CD14-positive monocyte (primary cell): Measurements from ENCODE around the gene CYTH4. TPM values are rescaled to one million over a fixed set of nuclear protein-coding genes. Genes with fewer than 3 reads are reported as not detected.
"Not testable (repeated sequence)": the region's sequence is repeated elsewhere in the genome, so short reads cannot be mapped to it uniquely, and the experiment has no call there.

ENCODE experiments used
- DNase-seq, 3 donors: peaks; one replicate each; pipeline ENCODE4 v3.0.0-alpha.2; 2011 to 2022
- H2AFZ ChIP-seq: 2 replicates; pipeline ENCODE4 v1.6.0; 2012; ENCODE audit warnings: mild to moderate bottlenecking, low read depth, low read length, inconsistent platforms; ENCODE audit not compliant: insufficient read depth, poor library complexity, severe bottlenecking
- H3K27ac ChIP-seq, 2 donors: 1 replicate in 1 of 2; 2 replicates in 1 of 2; pipeline ENCODE4 v1.5.1; 2012 to 2013; ENCODE audit warnings: low read length in 2 of 2, control low read depth in 1 of 2, inconsistent platforms in 1 of 2, low read depth in 1 of 2, mild to moderate bottlenecking in 1 of 2
- H3K27me3 ChIP-seq, 2 donors: one replicate each; pipeline versions ENCODE4 v1.6.0 to v1.6.1; 2011 to 2013; ENCODE audit warnings: low read length in 2 of 2; ENCODE audit not compliant: control insufficient read depth in 2 of 2, insufficient read depth in 2 of 2
- H3K36me3 ChIP-seq, 2 donors: replicated peaks in 1 of 2; 1 replicate in 1 of 2; 2 replicates in 1 of 2; pipeline versions ENCODE4 v1.5.1 to v1.6.1; 2012 to 2013; ENCODE audit warnings: low read length in 2 of 2, control low read depth in 1 of 2, inconsistent platforms in 1 of 2, mild to moderate bottlenecking in 1 of 2; ENCODE audit not compliant: insufficient read depth in 2 of 2, control insufficient read depth in 1 of 2
- H3K4me1 ChIP-seq, 2 donors: 1 replicate in 1 of 2; 2 replicates in 1 of 2; pipeline versions ENCODE4 v1.5.1 to v1.6.1; 2012 to 2013; ENCODE audit warnings: low read length in 2 of 2, control low read depth in 1 of 2, inconsistent platforms in 1 of 2, mild to moderate bottlenecking in 1 of 2, moderate library complexity in 1 of 2; ENCODE audit not compliant: insufficient read depth in 2 of 2, control insufficient read depth in 1 of 2
- H3K4me2 ChIP-seq: replicated peaks from 2 replicates; pipeline ENCODE3; 2012; ENCODE audit warnings: low read length, moderate library complexity, mild to moderate bottlenecking; ENCODE audit not compliant: poor library complexity, severe bottlenecking; ENCODE audit errors: extremely low read depth
- H3K4me3 ChIP-seq, 3 experiments: fragments of 200-600 bp in 1 of 3; sonication (generic) in 1 of 3; replicated peaks in 1 of 3; 1 replicate in 2 of 3; 2 replicates in 1 of 3; pipeline ENCODE4 v1.5.1; 2011 to 2013; ENCODE audit warnings: low read length in 3 of 3, mild to moderate bottlenecking in 3 of 3, control low read depth in 2 of 3, low read depth in 2 of 3, inconsistent platforms in 1 of 3, moderate library complexity in 1 of 3
- H3K79me2 ChIP-seq: 2 replicates; pipeline ENCODE4 v1.6.0; 2012; ENCODE audit warnings: mild to moderate bottlenecking, control low read depth, inconsistent platforms, low read length, moderate library complexity; ENCODE audit not compliant: insufficient read depth
- H3K9ac ChIP-seq: 2 replicates; pipeline ENCODE4 v1.6.0; 2017; ENCODE audit warnings: low read length, mild to moderate bottlenecking; ENCODE audit not compliant: insufficient read depth, poor library complexity, severe bottlenecking
- H3K9me3 ChIP-seq, 2 donors: replicated peaks in 1 of 2; 1 replicate in 1 of 2; 2 replicates in 1 of 2; pipeline versions ENCODE4 v1.5.1 to v1.6.1; 2012 to 2013; ENCODE audit warnings: low read length in 2 of 2, control low read depth in 1 of 2; ENCODE audit not compliant: control insufficient read depth in 1 of 2, insufficient read depth in 1 of 2
- H4K20me1 ChIP-seq: 2 replicates; pipeline ENCODE4 v1.6.0; 2012; ENCODE audit warnings: mild to moderate bottlenecking, low read length, control low read depth, moderate library complexity; ENCODE audit not compliant: insufficient read depth
- H3K27ac Mint-ChIP-seq, 7 donors: one replicate each; pipeline ENCODE4 v1.8.0; 2020; ENCODE audit warnings: mild to moderate bottlenecking in 7 of 7, mixed read lengths in 7 of 7, moderate library complexity in 6 of 7, inconsistent platforms in 2 of 7
- H3K27me3 Mint-ChIP-seq, 3 donors: one replicate each; pipeline ENCODE4 v1.8.0; 2021 to 2022; ENCODE audit warnings: low read depth in 3 of 3, mild to moderate bottlenecking in 3 of 3, mixed read lengths in 3 of 3, moderate library complexity in 3 of 3, inconsistent platforms in 1 of 3
- H3K36me3 Mint-ChIP-seq, 2 donors: one replicate each; pipeline ENCODE4 v1.8.0; 2020; ENCODE audit warnings: mixed read lengths in 2 of 2, inconsistent platforms in 1 of 2, mild to moderate bottlenecking in 1 of 2
- H3K4me1 Mint-ChIP-seq: one replicate; pipeline ENCODE4 v1.8.0; 2020; ENCODE audit warnings: mild to moderate bottlenecking, mixed read lengths
- H3K4me3 Mint-ChIP-seq, 2 donors: one replicate each; pipeline ENCODE4 v1.8.0; 2020; ENCODE audit warnings: mild to moderate bottlenecking in 2 of 2, mixed read lengths in 2 of 2, moderate library complexity in 1 of 2
- H3K9me3 Mint-ChIP-seq, 7 donors: one replicate each; pipeline ENCODE4 v1.8.0; 2020 to 2022; ENCODE audit warnings: mixed read lengths in 7 of 7, mild to moderate bottlenecking in 6 of 7, moderate library complexity in 6 of 7, inconsistent platforms in 2 of 7
- WGBS: methylation state at CpG from one replicate; pipeline ENCODE4 v1.1.5; 2013; ENCODE audit warnings: missing lambda C conversion rate; ENCODE audit not compliant: insufficient coverage; 5-methylcytosine and 5-hydroxymethylcytosine counted together
- intact Hi-C, 2 donors: fragments of 100-400 bp; cut with micrococcal nuclease; formaldehyde crosslinking; loops; one replicate each; pipeline versions ENCODE4 v1.15.0 to v1.15.1; 2023
- polyA plus RNA-seq, 3 donors: library from polyadenylated mRNA; depleted of rRNA in 1 of 3; unstranded in 2 of 3; stranded (reverse) in 1 of 3; fragments of 300-500 nt in 2 of 3; fragments of >200 nt in 1 of 3; fragmentation: Illumina TruSeq in 2 of 3; gene quantifications; 1 replicate in 2 of 3; 2 replicates in 1 of 3; pipeline ENCODE4 v1.2.3, GENCODE V29; 2012 to 2021
- TF ChIP-seq, protein P1 (sequence below): fragments of 200-600 bp; IDR thresholded peaks from one replicate; pipeline ENCODE4 v1.8.0; 2022; ENCODE audit warnings: antibody characterized with exemption, mild to moderate bottlenecking

CYTH4 gene
- polyA plus RNA-seq, 3 donors = 51.0 to 254 (median 70.0) TPM

DNA sequence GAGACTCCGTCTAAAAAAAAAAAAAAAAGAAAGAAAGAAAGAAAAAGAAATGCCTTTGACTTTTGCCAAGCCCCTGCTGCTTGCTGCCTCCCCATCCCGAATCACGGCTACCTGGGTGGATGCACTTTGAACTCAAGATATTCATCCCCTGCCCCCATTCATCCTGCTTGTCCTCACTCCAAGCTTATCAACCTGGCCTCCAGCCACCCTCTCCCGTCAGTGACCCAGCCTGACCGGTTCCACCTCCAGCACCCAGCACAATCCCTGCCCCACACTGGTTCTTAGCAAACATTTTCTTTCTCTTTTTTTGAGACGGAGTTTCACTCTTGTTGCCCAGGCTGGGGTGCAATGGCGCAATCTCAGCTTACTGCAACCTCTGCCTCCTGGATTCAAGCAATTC, 44.4 kb downstream of the CYTH4 start:
- peaks cover 9 to 13% of the 10 kb centered on the region in 2 donors for H3K4me1 ChIP-seq
- Mint-ChIP-seq H3K4me3 (peak overlapping the region in 1 of 2 donors; percentile 47), H3K4me1 (peaks cover 7% of the 10 kb centered on the region), H3K36me3 (peaks cover 0 to 3% of the 10 kb centered on the region in 2 donors), H3K27ac (no peak overlapping the region), H3K9me3 (peaks cover 0 to 11% (median 2%) of the 10 kb centered on the region in 7 donors), H3K27me3 (peaks cover 64 to 82% (median 68%) of the 10 kb centered on the region in 3 donors)
- H3K27me3 ChIP-seq = peaks cover 20 to 60% of the 10 kb centered on the region in 2 donors
- no peak overlapping the region for H3K4me2 ChIP-seq
- no peaks in the 10 kb centered on the region for H3K36me3 ChIP-seq
- no peak overlapping the region for H3K4me3 ChIP-seq
- no peak overlapping the region for H3K27ac ChIP-seq
- intact Hi-C loops = no loop called here
- H3K79me2 ChIP-seq = no peaks in the 10 kb centered on the region
- H4K20me1 ChIP-seq = no peaks in the 10 kb centered on the region
- TF ChIP-seq, protein P1, sequence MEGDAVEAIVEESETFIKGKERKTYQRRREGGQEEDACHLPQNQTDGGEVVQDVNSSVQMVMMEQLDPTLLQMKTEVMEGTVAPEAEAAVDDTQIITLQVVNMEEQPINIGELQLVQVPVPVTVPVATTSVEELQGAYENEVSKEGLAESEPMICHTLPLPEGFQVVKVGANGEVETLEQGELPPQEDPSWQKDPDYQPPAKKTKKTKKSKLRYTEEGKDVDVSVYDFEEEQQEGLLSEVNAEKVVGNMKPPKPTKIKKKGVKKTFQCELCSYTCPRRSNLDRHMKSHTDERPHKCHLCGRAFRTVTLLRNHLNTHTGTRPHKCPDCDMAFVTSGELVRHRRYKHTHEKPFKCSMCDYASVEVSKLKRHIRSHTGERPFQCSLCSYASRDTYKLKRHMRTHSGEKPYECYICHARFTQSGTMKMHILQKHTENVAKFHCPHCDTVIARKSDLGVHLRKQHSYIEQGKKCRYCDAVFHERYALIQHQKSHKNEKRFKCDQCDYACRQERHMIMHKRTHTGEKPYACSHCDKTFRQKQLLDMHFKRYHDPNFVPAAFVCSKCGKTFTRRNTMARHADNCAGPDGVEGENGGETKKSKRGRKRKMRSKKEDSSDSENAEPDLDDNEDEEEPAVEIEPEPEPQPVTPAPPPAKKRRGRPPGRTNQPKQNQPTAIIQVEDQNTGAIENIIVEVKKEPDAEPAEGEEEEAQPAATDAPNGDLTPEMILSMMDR = no peak
- H3K9me3 ChIP-seq = peaks cover 0 to 5% of the 10 kb centered on the region in 2 donors
- no peak for DNase-seq
- no peak overlapping the region for H2AFZ ChIP-seq
- no peak overlapping the region for H3K9ac ChIP-seq
- 65% methylated on average over 5 of the region's 7 CpGs for WGBS

DNA sequence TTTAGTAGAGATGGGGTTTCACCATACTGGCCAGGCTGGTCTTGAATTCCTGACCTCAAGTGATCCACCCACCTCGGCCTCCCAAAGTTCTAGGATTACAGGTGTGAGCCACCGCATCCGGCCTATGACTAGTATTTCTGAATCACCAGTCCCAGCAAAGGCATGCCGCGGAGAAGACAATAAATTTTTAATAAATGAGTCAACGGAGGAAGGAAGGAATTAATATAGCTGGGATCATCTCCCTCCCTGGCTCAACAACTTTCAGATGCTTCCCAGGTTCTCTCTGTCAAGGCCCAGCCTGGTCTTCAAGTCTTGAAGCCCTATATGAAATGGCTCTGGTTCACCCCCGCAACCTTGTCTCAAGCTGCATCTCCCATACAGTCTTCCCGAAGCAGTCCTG, 45.7 kb downstream of the CYTH4 start:
- peak overlapping the region in 1 of 2 donors; percentile 39 for H3K4me3 Mint-ChIP-seq
- no peak overlapping the region for H3K4me2 ChIP-seq

DNA sequence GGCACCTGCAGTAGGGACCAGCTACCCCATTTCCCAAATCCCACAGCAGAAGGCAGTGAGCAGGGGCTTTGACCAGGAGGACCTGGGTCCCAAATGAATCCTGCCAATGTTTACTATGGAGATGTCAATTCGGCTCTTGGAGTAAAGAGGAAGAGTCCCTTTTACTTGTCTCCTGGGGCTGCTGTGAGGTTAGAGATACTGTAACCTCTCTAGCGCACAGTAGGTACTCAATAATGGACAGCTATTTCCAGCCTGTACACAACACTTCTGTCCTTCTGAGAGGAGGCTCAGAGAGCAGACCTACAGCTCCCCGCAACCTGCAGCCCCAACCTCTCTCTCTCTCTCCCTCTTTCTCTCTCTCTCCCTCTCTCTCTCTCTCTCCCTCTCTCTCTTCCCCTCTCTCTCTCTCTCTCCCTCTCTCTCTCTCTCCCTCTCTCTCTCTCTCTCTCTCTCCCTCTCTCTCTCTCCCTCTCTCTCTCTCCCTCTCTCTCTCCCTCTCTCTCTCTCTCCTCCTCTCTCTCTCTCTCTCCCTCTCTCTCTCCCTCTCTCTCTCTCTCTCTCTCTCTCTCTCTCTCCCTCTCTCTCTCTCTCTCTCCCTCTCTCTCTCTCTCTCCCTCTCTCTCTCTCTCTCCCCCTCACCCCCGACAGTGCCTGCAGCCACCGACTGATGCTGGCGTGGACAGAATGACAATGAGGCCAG, 46.4 kb downstream of the CYTH4 start:
- H3K27ac Mint-ChIP-seq, H3K79me2 ChIP-seq, DNase-seq, H2AFZ ChIP-seq, H3K9me3 ChIP-seq, intact Hi-C loops, H3K4me2 ChIP-seq, H3K9ac ChIP-seq, H3K36me3 Mint-ChIP-seq, H4K20me1 ChIP-seq, H3K4me3 ChIP-seq, H3K36me3 ChIP-seq, H3K27ac ChIP-seq: not testable (repeated sequence)
- peaks cover 71 to 87% (median 71%) of the 10 kb centered on the region in 3 donors for H3K27me3 Mint-ChIP-seq
- H3K27me3 ChIP-seq = peaks cover 19 to 61% of the 10 kb centered on the region in 2 donors
- H3K4me3 Mint-ChIP-seq = peak overlapping the region in 1 of 2 donors; percentile 39
- peaks cover 13 to 17% of the 10 kb centered on the region in 2 donors for H3K4me1 ChIP-seq
- 70% methylated on average over 4 of the region's 6 CpGs for WGBS
- peaks cover 0 to 11% (median 2%) of the 10 kb centered on the region in 7 donors for H3K9me3 Mint-ChIP-seq
- H3K4me1 Mint-ChIP-seq = peaks cover 11% of the 10 kb centered on the region

More for the DNA sequence above, 45.7 kb downstream of the CYTH4 start:
- Histone ChIP-seq H3K4me1 (peaks cover 13 to 17% of the 10 kb centered on the region in 2 donors), H2AFZ (no peak overlapping the region), H4K20me1 (no peaks in the 10 kb centered on the region), H3K9ac (no peak overlapping the region), H3K36me3 (no peaks in the 10 kb centered on the region), H3K4me3 (no peak overlapping the region), H3K9me3 (peaks cover 0 to 5% of the 10 kb centered on the region in 2 donors), H3K27ac (no peak overlapping the region), H3K27me3 (peaks cover 21 to 61% of the 10 kb centered on the region in 2 donors), H3K79me2 (no peaks in the 10 kb centered on the region)
- no peak for DNase-seq
- 80% methylated on average over 2 of the region's 8 CpGs for WGBS
- H3K27me3 Mint-ChIP-seq = peaks cover 71 to 87% (median 71%) of the 10 kb centered on the region in 3 donors
- peaks cover 0 to 11% (median 2%) of the 10 kb centered on the region in 7 donors for H3K9me3 Mint-ChIP-seq
- H3K36me3 Mint-ChIP-seq = peaks cover 0 to 5% of the 10 kb centered on the region in 2 donors
- H3K4me1 Mint-ChIP-seq = peaks cover 11% of the 10 kb centered on the region
- TF ChIP-seq, protein P1 = no peak
- H3K27ac Mint-ChIP-seq = no peak overlapping the region
- intact Hi-C loops = no loop called here
